GM23338 (cell line): Measurements from ENCODE around the gene PCED1A.
"Not testable (repeated sequence)": the region's sequence is repeated elsewhere in the genome, so short reads cannot be mapped to it uniquely, and the experiment has no call there.

Experiments used
- EZH2 ChIP-seq: fragments of 200-600 bp; sonication (generic); IDR thresholded peaks from one replicate; pipeline ENCODE4 v1.8.0; 2017; ENCODE audit warnings: antibody characterized with exemption, mild to moderate bottlenecking, low read depth; ENCODE audit not compliant: unreplicated experiment
- TF ChIP-seq, protein P1 (sequence below): IDR thresholded peaks from one replicate; pipeline ENCODE4 v1.6.1; 2018; ENCODE audit warnings: antibody characterized with exemption; ENCODE audit not compliant: unreplicated experiment
- TF ChIP-seq, protein P2 (sequence below), 2 experiments: fragments of 200-600 bp in 1 of 2; sonication (generic) in 1 of 2; conservative IDR thresholded peaks; 2 replicates each; pipeline versions ENCODE4 v1.5.1 to v1.6.1; 2016 to 2017; ENCODE audit warnings: antibody characterized with exemption in 2 of 2, low read depth in 2 of 2, mild to moderate bottlenecking in 2 of 2, moderate library complexity in 1 of 2

DNA sequence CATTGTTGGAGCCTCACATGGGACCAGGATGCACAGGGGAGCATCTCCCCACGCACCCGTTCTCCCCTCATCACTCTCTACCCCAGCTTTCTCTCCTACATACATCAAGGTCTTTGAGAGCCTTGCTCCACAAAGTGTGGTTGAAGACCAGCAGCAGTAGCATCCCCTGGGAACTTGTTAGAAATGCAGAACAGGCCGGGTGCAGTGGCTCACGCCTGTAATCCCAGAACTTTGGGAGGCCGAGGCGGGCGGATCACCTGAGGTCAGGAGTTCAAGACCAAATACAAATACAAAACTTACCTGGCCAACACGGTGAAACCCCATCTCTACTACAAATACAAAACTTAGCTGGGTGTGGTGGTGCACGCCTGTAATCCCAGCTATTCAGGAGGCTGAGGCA, 32.5 kb downstream of the PCED1A start:
- TF ChIP-seq, protein P1, sequence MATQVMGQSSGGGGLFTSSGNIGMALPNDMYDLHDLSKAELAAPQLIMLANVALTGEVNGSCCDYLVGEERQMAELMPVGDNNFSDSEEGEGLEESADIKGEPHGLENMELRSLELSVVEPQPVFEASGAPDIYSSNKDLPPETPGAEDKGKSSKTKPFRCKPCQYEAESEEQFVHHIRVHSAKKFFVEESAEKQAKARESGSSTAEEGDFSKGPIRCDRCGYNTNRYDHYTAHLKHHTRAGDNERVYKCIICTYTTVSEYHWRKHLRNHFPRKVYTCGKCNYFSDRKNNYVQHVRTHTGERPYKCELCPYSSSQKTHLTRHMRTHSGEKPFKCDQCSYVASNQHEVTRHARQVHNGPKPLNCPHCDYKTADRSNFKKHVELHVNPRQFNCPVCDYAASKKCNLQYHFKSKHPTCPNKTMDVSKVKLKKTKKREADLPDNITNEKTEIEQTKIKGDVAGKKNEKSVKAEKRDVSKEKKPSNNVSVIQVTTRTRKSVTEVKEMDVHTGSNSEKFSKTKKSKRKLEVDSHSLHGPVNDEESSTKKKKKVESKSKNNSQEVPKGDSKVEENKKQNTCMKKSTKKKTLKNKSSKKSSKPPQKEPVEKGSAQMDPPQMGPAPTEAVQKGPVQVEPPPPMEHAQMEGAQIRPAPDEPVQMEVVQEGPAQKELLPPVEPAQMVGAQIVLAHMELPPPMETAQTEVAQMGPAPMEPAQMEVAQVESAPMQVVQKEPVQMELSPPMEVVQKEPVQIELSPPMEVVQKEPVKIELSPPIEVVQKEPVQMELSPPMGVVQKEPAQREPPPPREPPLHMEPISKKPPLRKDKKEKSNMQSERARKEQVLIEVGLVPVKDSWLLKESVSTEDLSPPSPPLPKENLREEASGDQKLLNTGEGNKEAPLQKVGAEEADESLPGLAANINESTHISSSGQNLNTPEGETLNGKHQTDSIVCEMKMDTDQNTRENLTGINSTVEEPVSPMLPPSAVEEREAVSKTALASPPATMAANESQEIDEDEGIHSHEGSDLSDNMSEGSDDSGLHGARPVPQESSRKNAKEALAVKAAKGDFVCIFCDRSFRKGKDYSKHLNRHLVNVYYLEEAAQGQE = not testable (repeated sequence)
- TF ChIP-seq, protein P2, sequence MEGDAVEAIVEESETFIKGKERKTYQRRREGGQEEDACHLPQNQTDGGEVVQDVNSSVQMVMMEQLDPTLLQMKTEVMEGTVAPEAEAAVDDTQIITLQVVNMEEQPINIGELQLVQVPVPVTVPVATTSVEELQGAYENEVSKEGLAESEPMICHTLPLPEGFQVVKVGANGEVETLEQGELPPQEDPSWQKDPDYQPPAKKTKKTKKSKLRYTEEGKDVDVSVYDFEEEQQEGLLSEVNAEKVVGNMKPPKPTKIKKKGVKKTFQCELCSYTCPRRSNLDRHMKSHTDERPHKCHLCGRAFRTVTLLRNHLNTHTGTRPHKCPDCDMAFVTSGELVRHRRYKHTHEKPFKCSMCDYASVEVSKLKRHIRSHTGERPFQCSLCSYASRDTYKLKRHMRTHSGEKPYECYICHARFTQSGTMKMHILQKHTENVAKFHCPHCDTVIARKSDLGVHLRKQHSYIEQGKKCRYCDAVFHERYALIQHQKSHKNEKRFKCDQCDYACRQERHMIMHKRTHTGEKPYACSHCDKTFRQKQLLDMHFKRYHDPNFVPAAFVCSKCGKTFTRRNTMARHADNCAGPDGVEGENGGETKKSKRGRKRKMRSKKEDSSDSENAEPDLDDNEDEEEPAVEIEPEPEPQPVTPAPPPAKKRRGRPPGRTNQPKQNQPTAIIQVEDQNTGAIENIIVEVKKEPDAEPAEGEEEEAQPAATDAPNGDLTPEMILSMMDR (conservative IDR thresholded peaks at IDR 0.05; ENCODE audit: low read depth in 2 of 2) = not testable (repeated sequence)
- TF ChIP-seq EZH2 = not testable (repeated sequence)
